Kidney epithelial cell (primary cell): ENCODE results near the gene MALSU1. TPM values are rescaled to one million over a fixed set of nuclear protein-coding genes. Genes with fewer than 3 reads are reported as not detected.
A peak's percentile ranks its signal among the peaks of the same experiment; 100 is the strongest.

Source experiments
- DNase-seq: peaks from one replicate; pipeline ENCODE4 v3.0.0-alpha.2; 2010; ENCODE audit warnings: low read depth
- H3K27me3 ChIP-seq: 2 replicates; pipeline ENCODE4 v1.6.0; 2011; ENCODE audit warnings: low read length; ENCODE audit not compliant: control insufficient read depth, insufficient read depth
- H3K36me3 ChIP-seq: 2 replicates; pipeline ENCODE4 v1.5.1; 2011; ENCODE audit warnings: low read length; ENCODE audit not compliant: control insufficient read depth, insufficient read depth
- H3K4me3 ChIP-seq: 2 replicates; pipeline ENCODE4 v1.5.1; 2011; ENCODE audit warnings: low read depth, mild to moderate bottlenecking, control low read depth, low read length
- CTCF ChIP-seq: IDR thresholded peaks from 2 replicates; pipeline ENCODE4 v1.5.1; 2011; ENCODE audit warnings: mild to moderate bottlenecking, moderate library complexity, low read length, control low read depth, inconsistent platforms; ENCODE audit not compliant: insufficient read depth, poor library complexity, severe bottlenecking
- total RNA-seq: library from RNA; depleted of rRNA; stranded (reverse); fragments of >200 nt; gene quantifications from 2 replicates; pipeline ENCODE4 v1.2.3, GENCODE V29; 2015

MALSU1 gene
- total RNA-seq, 1 donor from 2014 or later = 58.5 TPM

GRCh38 chr7:23350466-23350865 lies 51.3 kb downstream of the MALSU1 start:
- DNase-seq = no peak
- H3K36me3 ChIP-seq = peaks cover 2% of the 10 kb centered on the region
- no peak for TF ChIP-seq CTCF
- no peaks in the 10 kb centered on the region for H3K27me3 ChIP-seq
- no peak overlapping the region for H3K4me3 ChIP-seq

GRCh38 chr7:23353172-23353571 lies 54.0 kb downstream of the MALSU1 start:
- H3K27me3 ChIP-seq = no peaks in the 10 kb centered on the region
- no peak overlapping the region for H3K4me3 ChIP-seq
- H3K36me3 ChIP-seq = no peaks in the 10 kb centered on the region
- no peak for TF ChIP-seq CTCF
- DNase-seq = no peak

GRCh38 chr7:23356168-23356567 lies 57.0 kb downstream of the MALSU1 start:
- no peak for TF ChIP-seq CTCF
- no peaks in the 10 kb centered on the region for H3K36me3 ChIP-seq
- no peak for DNase-seq
- H3K27me3 ChIP-seq = no peaks in the 10 kb centered on the region
- no peak overlapping the region for H3K4me3 ChIP-seq

- no peak for TF ChIP-seq CTCF
- no peak overlapping the region for H3K4me3 ChIP-seq
- no peaks in the 10 kb centered on the region for H3K36me3 ChIP-seq
- H3K27me3 ChIP-seq = no peaks in the 10 kb centered on the region
- no peak for DNase-seq
Observed at GRCh38 chr7:23356726-23357125, 57.6 kb downstream of the MALSU1 start.

GRCh38 chr7:23357190-23358093 lies 58.3 kb downstream of the MALSU1 start:
- Histone ChIP-seq H3K36me3 (no peaks in the 10 kb centered on the region), H3K27me3 (no peaks in the 10 kb centered on the region), H3K4me3 (no peak overlapping the region)
- DNase-seq = peak; percentile 76
- peak; percentile 7 for TF ChIP-seq CTCF
